HUES48 (cell line): ENCODE measurements around the gene INPP5A.
"Not testable (repeated sequence)": the region's sequence is repeated elsewhere in the genome, so short reads cannot be mapped to it uniquely, and the experiment has no call there.

Experiments used
- H3K27ac ChIP-seq: one replicate; pipeline ENCODE4 v1.7.0; 2013; ENCODE audit warnings: low read depth, low read length, inconsistent platforms
- H3K27me3 ChIP-seq: 2 replicates; pipeline ENCODE4 v1.6.1; 2013; ENCODE audit warnings: mild to moderate bottlenecking, low read length; ENCODE audit not compliant: control insufficient read depth, insufficient read depth
- H3K36me3 ChIP-seq: 2 replicates; pipeline ENCODE4 v1.6.1; 2013; ENCODE audit warnings: low read length; ENCODE audit not compliant: control insufficient read depth, insufficient read depth
- H3K4me1 ChIP-seq: 2 replicates; pipeline ENCODE4 v1.6.1; 2013; ENCODE audit warnings: mild to moderate bottlenecking, low read length; ENCODE audit not compliant: control insufficient read depth, insufficient read depth
- H3K4me3 ChIP-seq: 2 replicates; pipeline ENCODE4 v1.5.1; 2013; ENCODE audit warnings: mild to moderate bottlenecking, low read depth, low read length
- H3K9ac ChIP-seq: 2 replicates; pipeline ENCODE4 v1.6.1; 2013; ENCODE audit warnings: mild to moderate bottlenecking, low read depth, low read length, moderate library complexity
- H3K9me3 ChIP-seq: 2 replicates; pipeline ENCODE4 v1.6.1; 2013; ENCODE audit warnings: low read length; ENCODE audit not compliant: control insufficient read depth, insufficient read depth

Gene INPP5A

GRCh38 chr10:132761395-132762060, 223.9 kb downstream of the INPP5A start:
- Histone ChIP-seq H3K9me3 (0 out of 2 replicates have a peak, but pooled peaks cover 4% of the 10 kb centered on the region), H3K4me3 (no peak overlapping the region), H3K9ac (no peak overlapping the region), H3K27ac (no peak overlapping the region), H3K27me3 (no peaks in the 10 kb centered on the region), H3K4me1 (no peaks in the 10 kb centered on the region), H3K36me3 (0 out of 2 replicates have a peak, but pooled peaks cover 1% of the 10 kb centered on the region)

DNA sequence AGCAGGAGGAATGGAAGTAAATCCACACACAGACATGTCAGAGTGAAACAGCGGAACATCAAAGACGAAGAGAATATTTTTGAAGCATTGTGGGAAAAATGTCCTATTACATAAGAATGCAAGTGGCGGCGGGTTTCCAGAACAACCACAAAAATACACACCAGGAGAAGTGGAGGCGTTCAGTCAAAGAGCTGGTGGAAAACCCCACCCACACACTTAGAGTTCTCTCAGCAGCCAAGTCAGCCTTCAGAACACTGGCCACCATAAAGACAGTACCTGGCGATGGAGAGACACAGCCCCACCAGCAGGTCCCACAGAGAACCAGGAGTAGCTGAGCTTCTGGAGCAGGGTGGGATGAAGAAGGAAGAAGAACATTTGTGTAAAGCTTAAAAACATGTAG, 224.7 kb downstream of the INPP5A start:
- no peak overlapping the region for H3K9ac ChIP-seq
- H3K9me3 ChIP-seq, result 0 out of 2 replicates have a peak, but pooled peaks cover 4% of the 10 kb centered on the region
- no peaks in the 10 kb centered on the region for H3K36me3 ChIP-seq
- no peaks in the 10 kb centered on the region for H3K27me3 ChIP-seq
- H3K4me1 ChIP-seq, result no peaks in the 10 kb centered on the region
- H3K27ac ChIP-seq, result no peak overlapping the region
- H3K4me3 ChIP-seq, result no peak overlapping the region

DNA sequence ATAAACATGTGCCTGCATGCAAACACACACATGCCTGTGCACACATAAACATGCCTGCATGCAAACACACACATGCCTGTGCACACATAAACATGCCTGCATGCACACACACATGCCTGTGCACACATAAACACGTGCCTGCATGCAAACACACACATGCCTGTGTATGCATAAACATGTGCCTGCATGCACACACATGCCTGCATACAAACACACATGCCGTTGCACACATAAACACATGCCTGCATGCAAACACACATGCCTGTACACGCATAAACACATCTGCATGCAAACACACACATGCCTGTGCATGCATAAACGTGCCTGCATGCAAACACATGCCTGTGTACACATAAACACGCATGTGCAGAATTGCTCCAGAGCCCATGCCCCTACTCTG, 226.0 kb downstream of the INPP5A start:
- Histone ChIP-seq H3K27me3 (no peaks in the 10 kb centered on the region), H3K9me3 (0 out of 2 replicates have a peak, but pooled peaks cover 4% of the 10 kb centered on the region), H3K4me3 (no peak overlapping the region), H3K27ac (no peak overlapping the region), H3K36me3 (no peaks in the 10 kb centered on the region), H3K4me1 (no peaks in the 10 kb centered on the region), H3K9ac (no peak overlapping the region)

GRCh38 chr10:132764108-132764507, 226.5 kb downstream of the INPP5A start:
- Histone ChIP-seq H3K27me3 (no peaks in the 10 kb centered on the region), H3K9ac (no peak overlapping the region), H3K4me3 (no peak overlapping the region), H3K4me1 (no peaks in the 10 kb centered on the region), H3K36me3 (no peaks in the 10 kb centered on the region), H3K9me3 (0 out of 2 replicates have a peak, but pooled peaks cover 4% of the 10 kb centered on the region), H3K27ac (no peak overlapping the region)

DNA sequence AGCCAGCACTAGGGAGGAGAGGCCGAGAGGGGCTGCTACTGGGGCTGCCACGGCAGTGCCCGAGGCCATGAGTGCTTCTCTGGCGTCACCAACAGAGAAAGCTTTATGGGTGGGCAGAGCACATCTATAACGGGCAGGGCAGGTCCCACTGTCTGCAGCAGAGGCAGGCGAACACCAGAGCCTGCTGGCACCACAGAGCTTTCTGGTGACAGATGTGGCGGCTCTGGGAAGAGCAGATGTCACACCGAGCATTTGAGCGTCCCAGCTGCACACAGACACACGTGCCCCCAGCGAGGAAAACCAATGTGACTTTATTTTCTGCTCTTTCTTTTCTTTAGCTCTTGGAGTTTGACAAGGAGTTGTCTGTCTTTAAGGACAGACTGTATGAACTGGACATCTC, 227.8 kb downstream of the INPP5A start:
- Histone ChIP-seq H3K27ac (no peak overlapping the region), H3K9me3 (0 out of 2 replicates have a peak, but pooled peaks cover 4% of the 10 kb centered on the region), H3K9ac (no peak overlapping the region), H3K4me1 (no peaks in the 10 kb centered on the region), H3K27me3 (no peaks in the 10 kb centered on the region), H3K36me3 (no peaks in the 10 kb centered on the region), H3K4me3 (no peak overlapping the region)

DNA sequence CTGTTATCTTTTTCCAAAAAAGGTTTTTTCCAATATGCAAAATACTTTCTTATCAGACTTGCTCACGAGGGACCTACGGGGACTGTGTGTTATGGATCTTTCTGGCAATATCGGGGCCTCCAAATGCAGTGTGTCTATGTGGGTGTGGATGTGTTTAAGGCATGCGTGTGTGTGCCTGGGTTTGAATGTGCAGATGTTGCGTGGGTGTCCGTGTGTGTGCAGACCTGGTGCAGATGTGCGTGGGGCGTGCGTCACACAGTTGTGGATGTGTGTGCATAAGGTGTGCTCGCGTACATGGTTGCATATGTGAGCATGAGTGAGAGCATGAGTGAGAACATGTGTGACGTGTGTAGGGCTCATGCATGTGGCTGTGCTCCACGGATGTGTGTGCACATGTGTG, 228.7 kb downstream of the INPP5A start:
- H3K9me3 ChIP-seq, result 0 out of 2 replicates have a peak, but pooled peaks cover 4% of the 10 kb centered on the region
- no peak overlapping the region for H3K9ac ChIP-seq
- no peaks in the 10 kb centered on the region for H3K36me3 ChIP-seq
- no peaks in the 10 kb centered on the region for H3K4me1 ChIP-seq
- no peak overlapping the region for H3K27ac ChIP-seq
- no peak overlapping the region for H3K4me3 ChIP-seq
- H3K27me3 ChIP-seq, result no peaks in the 10 kb centered on the region

- Histone ChIP-seq H3K9me3 (no peaks in the 10 kb centered on the region), H3K27me3 (no peaks in the 10 kb centered on the region), H3K4me1 (no peaks in the 10 kb centered on the region), H3K9ac (no peak overlapping the region), H3K27ac (no peak overlapping the region), H3K4me3 (no peak overlapping the region), H3K36me3 (no peaks in the 10 kb centered on the region)
Measured at GRCh38 chr10:132768346-132769248, 231.0 kb downstream of the INPP5A start.

GRCh38 chr10:132770061-132771021, 232.8 kb downstream of the INPP5A start:
- no peaks in the 10 kb centered on the region for H3K9me3 ChIP-seq
- no peak overlapping the region for H3K27ac ChIP-seq
- no peaks in the 10 kb centered on the region for H3K4me1 ChIP-seq
- no peaks in the 10 kb centered on the region for H3K27me3 ChIP-seq
- H3K4me3 ChIP-seq, result no peak overlapping the region
- no peaks in the 10 kb centered on the region for H3K36me3 ChIP-seq
- no peak overlapping the region for H3K9ac ChIP-seq

- H3K27ac ChIP-seq, H3K9ac ChIP-seq, H3K4me3 ChIP-seq, H3K27me3 ChIP-seq, H3K9me3 ChIP-seq, H3K36me3 ChIP-seq, H3K4me1 ChIP-seq: not testable (repeated sequence)
Measured at GRCh38 chr10:132772816-132773215, 235.2 kb downstream of the INPP5A start.

DNA sequence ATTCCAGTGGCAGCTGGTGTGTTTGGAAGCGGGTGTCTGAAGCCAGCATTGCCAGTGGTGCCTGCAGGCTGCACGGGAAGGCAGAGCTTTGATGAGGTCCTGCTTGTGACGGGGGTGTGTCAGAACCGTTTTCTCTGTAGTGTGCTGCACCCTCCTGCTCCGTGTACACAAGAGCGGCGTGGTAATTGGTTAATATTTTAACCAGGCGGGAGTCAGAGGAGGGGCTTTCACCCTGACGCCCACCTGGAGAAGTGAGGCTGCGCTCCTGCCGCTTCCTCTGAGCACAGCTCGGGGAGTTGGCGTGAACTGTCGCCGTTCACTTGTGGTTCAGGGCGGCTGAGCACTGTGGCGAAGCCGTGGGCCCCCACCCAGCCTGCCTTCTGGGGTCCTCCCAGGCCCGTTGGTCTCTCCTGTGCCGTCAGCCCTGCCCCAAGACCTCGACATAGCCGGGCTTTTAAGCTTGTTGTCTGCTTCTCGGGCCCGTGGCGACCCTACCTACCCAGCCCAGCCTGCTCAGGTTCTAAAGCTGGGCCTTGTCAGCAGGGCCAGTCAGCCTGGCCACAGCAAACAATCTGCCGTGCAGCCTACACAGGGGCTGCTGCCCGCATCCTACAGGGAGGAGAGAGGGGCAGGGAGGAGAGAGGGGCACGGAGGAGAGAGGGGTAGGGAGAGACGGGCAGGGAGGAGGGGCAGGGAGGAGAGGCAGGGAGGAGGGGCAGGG, 236.8 kb downstream of the INPP5A start:
- Histone ChIP-seq H3K36me3 (no peaks in the 10 kb centered on the region), H3K9ac (no peak overlapping the region), H3K27me3 (no peaks in the 10 kb centered on the region), H3K9me3 (no peaks in the 10 kb centered on the region), H3K4me1 (no peaks in the 10 kb centered on the region), H3K27ac (no peak overlapping the region), H3K4me3 (no peak overlapping the region)
